ENCODE results near the gene HDAC4.

The HDAC4 gene

GRCh38 chr2:239249048-239249447 lies 151.8 kb downstream of the HDAC4 start:
- ATAC-seq = no peak

- ATAC-seq = peak; percentile 44 to 80
Observed at GRCh38 chr2:239247401-239248245, 153.2 kb downstream of the HDAC4 start.

DNA sequence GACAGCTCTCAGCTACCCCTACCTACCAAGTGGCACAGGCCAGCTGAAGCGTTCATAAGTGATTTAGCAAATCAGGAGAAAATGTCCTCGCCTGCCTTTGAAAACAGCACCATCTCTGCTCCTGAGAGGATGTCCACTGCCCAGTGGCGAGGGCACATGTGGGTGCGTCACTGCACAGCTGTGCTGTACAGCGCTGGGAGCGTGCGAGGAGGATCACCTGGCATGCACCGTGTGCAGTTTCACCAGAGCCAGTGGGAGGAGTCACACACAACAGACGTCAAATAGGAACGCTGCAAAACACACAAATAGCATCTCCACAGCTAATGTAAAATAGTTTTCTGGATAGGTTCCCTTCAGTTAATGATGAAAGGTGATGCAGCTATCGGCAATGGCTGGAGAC lies 154.1 kb downstream of the HDAC4 start:
- ATAC-seq = no peak

- no peak for ATAC-seq
Observed at GRCh38 chr2:239245872-239246721, 154.7 kb downstream of the HDAC4 start.

- no peak for ATAC-seq
Observed at GRCh38 chr2:239245107-239245506, 155.7 kb downstream of the HDAC4 start.

DNA sequence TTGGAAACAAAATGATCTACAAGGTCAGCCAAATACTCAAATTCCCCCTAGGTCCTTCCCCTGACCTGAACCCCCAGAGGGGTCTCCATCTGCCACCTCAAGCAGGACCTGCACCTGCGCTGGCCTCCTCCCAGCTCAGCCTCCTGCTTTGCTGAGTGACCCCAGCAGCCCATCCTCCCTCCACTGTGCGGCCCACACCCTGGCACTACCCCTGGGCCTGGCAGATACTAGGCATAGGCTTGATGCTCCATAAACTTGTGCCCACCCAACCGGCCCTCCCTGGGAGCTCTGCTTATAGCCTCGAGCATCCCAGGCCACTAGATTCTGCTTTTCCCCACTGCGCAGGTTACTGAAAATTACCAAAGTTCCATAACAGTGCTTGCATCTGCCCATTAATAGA lies 156.2 kb downstream of the HDAC4 start:
- ATAC-seq = no peak

- ATAC-seq = no peak
Observed at GRCh38 chr2:239241431-239241960, 159.3 kb downstream of the HDAC4 start.

DNA sequence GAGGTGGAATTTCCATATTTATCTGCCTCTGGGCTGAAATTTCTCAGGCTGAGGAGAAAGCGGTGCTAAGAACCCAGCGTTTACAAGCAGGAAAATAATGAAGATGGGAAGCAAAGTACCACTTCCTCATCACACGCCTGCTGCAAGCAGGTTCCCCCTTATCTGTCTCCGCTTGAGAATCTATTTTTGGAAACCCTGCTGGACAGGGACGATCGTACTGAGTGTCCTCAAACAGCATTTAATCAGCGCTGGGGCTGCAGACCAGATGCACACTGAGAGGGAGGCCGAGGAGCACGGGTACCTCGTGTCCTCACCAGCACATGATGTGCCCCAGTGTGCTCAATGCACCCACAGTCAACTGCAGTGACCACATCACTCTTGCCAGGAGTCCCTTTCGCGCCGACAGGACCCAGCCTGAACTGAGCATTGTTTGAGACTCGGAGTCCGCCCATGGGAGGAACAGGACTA lies 160.4 kb downstream of the HDAC4 start:
- no peak for ATAC-seq

GRCh38 chr2:239239607-239240413 lies 161.0 kb downstream of the HDAC4 start:
- no peak for ATAC-seq

DNA sequence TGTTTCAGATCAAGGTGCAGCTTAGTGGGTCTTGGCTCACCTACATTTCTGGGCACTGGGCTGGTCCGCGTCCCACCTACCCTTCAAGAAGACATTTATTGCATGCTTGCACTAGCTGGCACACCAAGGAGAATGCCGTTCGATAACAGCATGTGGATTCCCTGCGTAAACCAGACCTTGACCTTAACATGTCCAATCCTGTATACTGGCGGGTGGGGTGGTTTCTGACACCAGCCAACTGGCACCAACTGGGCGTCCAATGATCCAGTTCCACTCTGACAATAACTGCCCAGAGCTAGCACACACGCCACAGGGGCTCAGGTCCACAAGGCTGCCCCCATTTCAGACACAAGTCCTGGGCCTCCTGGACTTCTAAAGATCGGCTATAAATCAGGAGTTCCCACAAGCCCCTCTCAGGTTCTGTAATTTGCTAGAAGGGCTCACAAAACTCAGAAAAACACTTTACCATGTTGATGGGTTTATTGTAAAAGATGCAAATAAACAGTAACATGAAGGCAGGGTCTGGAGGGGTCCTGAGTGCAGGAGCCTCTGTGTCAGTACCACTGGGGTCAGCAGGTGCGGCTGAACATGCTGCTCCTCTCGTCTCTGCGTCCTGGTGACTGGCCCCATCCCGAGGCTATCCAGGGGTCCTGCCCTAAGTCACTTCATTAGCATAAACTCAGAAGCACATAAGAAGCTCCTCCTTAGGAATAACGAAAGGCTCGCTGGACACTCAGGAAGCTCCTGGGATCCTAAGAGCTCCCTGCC lies 161.8 kb downstream of the HDAC4 start:
- no peak for ATAC-seq

GRCh38 chr2:239238381-239238780 lies 162.4 kb downstream of the HDAC4 start:
- no peak for ATAC-seq

DNA sequence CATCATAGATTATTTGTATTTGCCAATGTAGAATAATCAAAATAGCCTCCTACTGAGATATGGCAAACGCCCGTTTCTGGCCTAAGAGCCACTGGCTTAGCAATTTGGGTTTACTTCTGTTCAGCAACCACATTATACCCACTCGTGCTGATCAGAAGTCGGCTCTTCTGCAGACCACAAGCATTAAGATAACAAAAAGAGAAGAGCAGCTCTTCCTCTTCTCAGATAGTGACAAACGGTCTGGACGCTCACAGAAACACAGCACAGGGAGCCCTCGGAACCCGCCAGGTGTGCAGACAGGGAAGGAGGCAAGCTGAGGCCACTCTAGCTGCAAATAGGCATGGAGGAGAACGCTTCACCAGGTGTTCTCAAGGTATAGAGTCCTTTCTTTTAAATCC lies 164.0 kb downstream of the HDAC4 start:
- no peak for ATAC-seq

DNA sequence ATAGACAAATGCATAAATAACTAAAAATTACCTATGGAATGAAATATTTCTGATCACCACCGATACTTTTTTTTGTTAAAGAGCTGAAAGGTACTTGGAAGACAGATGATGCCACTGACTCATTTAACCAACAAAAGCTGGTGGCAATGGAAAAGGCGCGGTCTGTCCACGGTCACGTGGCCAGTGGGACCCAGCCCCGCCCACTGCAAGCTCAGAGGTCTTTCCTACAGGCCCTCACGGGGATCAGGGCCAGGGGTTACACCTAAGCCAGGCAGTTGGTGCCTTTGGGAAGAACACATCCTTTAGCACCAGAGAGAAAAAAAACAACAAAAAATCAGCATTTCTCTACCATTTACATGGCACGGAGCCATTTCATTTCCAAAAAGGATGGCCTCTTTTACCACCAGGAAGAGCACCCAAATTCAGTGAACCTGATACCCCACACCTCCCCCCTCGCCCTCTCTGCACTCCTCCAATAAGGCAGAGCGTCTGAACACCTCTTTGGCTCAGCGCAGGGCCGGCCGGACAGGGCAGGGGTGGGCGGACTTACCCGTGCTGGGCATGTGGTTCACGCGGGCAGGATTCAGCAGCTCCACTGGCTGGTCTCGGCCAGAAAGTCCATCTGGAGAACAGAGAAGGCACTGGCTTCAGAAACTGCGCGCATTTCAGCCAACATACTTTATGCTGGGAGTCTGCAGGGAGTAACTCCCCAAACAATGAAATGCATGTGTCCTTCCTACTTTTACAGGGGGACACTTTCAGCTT lies 164.6 kb downstream of the HDAC4 start:
- ATAC-seq = no peak

- ATAC-seq = no peak
Observed at GRCh38 chr2:239235311-239235710, 165.5 kb downstream of the HDAC4 start.

- peak in 1 of 2 donors; percentile 49 for ATAC-seq
Observed at GRCh38 chr2:239234191-239235175, 166.3 kb downstream of the HDAC4 start.

- no peak for ATAC-seq
Observed at GRCh38 chr2:239233576-239233975, 167.2 kb downstream of the HDAC4 start.

DNA sequence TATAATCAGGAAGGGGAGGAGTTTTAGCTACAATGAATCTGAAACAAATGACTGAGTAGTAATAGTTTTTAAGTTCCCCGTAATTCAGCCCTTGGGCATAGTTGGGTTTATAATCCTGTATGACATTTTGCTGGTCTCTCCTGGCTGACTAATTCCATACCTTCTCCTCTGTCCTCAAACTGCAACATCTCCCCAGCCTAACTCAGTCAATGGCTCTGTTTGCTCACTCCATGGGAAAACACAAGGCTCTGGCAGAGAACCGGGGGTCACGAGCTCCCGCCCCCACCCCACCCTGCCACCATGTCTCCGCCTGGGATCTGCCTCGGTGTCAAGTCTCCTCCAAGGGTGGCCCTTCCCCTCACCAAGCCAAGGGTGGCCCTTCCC lies 168.6 kb downstream of the HDAC4 start:
- ATAC-seq = peak in 1 of 2 donors; percentile 56

DNA sequence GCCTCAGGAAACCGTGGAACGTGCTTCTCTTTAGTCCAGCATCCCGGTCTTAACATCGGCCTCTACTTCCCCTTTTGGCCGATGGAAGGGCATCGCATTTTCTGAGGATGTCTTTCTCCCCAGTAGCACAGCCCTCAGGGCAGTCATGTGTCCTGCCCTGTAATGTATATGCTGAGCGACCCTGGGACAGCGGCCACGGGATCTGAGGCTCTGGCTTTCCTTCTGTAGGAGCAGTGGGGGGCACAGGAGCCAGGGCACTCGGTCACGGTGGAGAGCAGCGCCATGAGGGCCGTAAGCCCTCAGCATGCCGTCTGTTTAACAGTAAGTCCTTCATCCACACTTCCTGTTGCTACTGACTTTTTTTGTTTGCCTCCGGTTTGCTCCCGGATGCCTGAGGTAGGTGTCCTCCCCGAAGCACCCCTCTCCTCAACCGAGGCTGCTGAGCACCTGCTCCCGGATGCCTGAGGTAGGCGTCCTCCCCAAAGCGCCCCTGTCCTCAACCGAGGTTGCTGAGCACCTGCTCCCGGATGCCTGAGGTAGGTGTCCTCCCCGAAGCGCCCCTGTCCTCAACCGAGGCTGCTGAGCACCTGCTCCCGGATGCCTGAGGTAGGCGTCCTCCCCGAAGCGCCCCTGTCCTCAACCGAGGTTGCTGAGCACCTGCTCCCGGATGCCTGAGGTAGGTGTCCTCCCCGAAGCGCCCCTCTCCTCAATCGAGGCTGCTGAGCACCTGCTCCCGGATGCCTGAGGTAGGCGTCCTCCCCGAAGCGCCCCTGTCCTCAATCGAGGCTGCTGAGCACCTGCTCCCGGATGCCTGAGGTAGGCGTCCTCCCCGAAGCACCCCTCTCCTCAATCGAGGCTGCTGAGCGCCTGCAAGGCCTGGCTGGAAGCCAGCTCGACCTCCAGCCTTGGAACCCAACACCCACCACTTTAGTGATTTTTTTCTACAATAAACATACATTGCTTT lies 169.3 kb downstream of the HDAC4 start:
- ATAC-seq = no peak

Measured in activated CD4-positive, CD25-positive, alpha-beta regulatory T cell treated with anti-CD3 and anti-CD28 coated beads, Interleukin-2, amount 50 U/mL, for 24 hours (primary cell).